Measurements from ENCODE around the gene GTPBP2.

Gene GTPBP2

GRCh38 chr6:43578748-43579147 lies 50.3 kb downstream of the GTPBP2 start:
- H2BK120ac ChIP-seq (ENCODE audit: low read depth, low read length), result no peak overlapping the region
- no peak overlapping the region for H3K23ac ChIP-seq (ENCODE audit: low read depth, low read length, poor library complexity)
- peaks cover 2% of the 10 kb centered on the region for H3K79me1 ChIP-seq (ENCODE audit: low read depth, low read length)
- no peak overlapping the region for H4K8ac ChIP-seq (ENCODE audit: low read depth, low read length)
- no peak overlapping the region for H3K18ac ChIP-seq (ENCODE audit: low read length)
- H2BK15ac ChIP-seq (ENCODE audit: low read length), result no peak overlapping the region
- H3K4ac ChIP-seq (ENCODE audit: low read length), result no peak overlapping the region
- no peak overlapping the region for H3K27ac ChIP-seq (replicated peaks; ENCODE audit: low read length)
- no peaks in the 10 kb centered on the region for H3K27me3 ChIP-seq (ENCODE audit: control insufficient read depth in 3 of 3, insufficient read depth in 3 of 3, low read depth in 1 of 3, low read length in 3 of 3)
- no peak for DNase-seq (ENCODE audit: low spot score)
- WGBS, 2 donors (ENCODE audit: extremely low coverage in 2 of 2, insufficient read length in 2 of 2, insufficient replicate concordance in 1 of 2), result no CpG with 5 or more reads among the region's 3 CpGs
- H2BK5ac ChIP-seq (ENCODE audit: low read length), result no peak overlapping the region
- H3K9ac ChIP-seq (ENCODE audit: low read depth, low read length, poor library complexity), result no peak overlapping the region
- no peak overlapping the region for H3K4me3 ChIP-seq (ENCODE audit: low read length in 2 of 2)
- H2BK12ac ChIP-seq (ENCODE audit: low read length), result no peak overlapping the region
- H3K4me1 ChIP-seq (ENCODE audit: control insufficient read depth in 2 of 2, insufficient read depth in 1 of 2, low read depth in 1 of 2, low read length in 2 of 2), result peaks cover 3 to 4% of the 10 kb centered on the region in 2 donors
- no peak overlapping the region for H2AK5ac ChIP-seq (ENCODE audit: low read depth, low read length)
- H2AFZ ChIP-seq (ENCODE audit: low read length), result no peak overlapping the region
- no peak overlapping the region for H3K4me2 ChIP-seq (ENCODE audit: insufficient read depth, low read length, poor library complexity, severe bottlenecking)
- peaks cover 0 to 6% of the 10 kb centered on the region in 2 donors for H3K9me3 ChIP-seq (replicated peaks in 1 of 2; ENCODE audit: control insufficient read depth in 2 of 2, insufficient read depth in 1 of 2, low read depth in 1 of 2, low read length in 2 of 2)
- H3K36me3 ChIP-seq (replicated peaks in 1 of 2; ENCODE audit: control insufficient read depth in 2 of 2, insufficient read depth in 2 of 2, low read length in 2 of 2), result peaks cover 5 to 43% of the 10 kb centered on the region in 2 donors
- H3K14ac ChIP-seq (ENCODE audit: low read length), result no peak overlapping the region
- H4K91ac ChIP-seq (ENCODE audit: low read depth, low read length, poor library complexity), result no peak overlapping the region

- Histone ChIP-seq H4K91ac (ENCODE audit: low read depth, low read length, poor library complexity) (no peak within 1 kb of the TSS), H2BK5ac (ENCODE audit: low read length) (peak within 1 kb of the TSS; percentile 88)
Measured at GRCh38 chr6:43575772-43576551, 53.1 kb downstream of the GTPBP2 start, which contains the start of the genes POLH and XPO5. POLH (plus strand) TSS chr6:43576185; CDS start chr6:43582320, 6,135 bp downstream. XPO5 (minus strand) TSS chr6:43576038; CDS start chr6:43575864, 174 bp downstream.

GRCh38 chr6:43575105-43575771 lies 53.8 kb downstream of the GTPBP2 start:
- H3K27ac ChIP-seq (replicated peaks; ENCODE audit: low read length), result peak overlapping the region; percentile 66
- H4K8ac ChIP-seq (ENCODE audit: low read depth, low read length), result no peak overlapping the region
- peak overlapping the region; percentile 88 for H2BK5ac ChIP-seq (ENCODE audit: low read length)
- no peak overlapping the region for H2BK12ac ChIP-seq (ENCODE audit: low read length)
- peak overlapping the region; percentile 94 for H3K23ac ChIP-seq (ENCODE audit: low read depth, low read length, poor library complexity)
- H3K4me3 ChIP-seq (ENCODE audit: low read length in 2 of 2), result peak overlapping the region; percentile 98 to 99
- peak overlapping the region; percentile 95 for H3K4me2 ChIP-seq (ENCODE audit: insufficient read depth, low read length, poor library complexity, severe bottlenecking)
- peak overlapping the region; percentile 99 for H3K18ac ChIP-seq (ENCODE audit: low read length)
- H2BK120ac ChIP-seq (ENCODE audit: low read depth, low read length), result no peak overlapping the region
- WGBS, 2 donors (ENCODE audit: extremely low coverage in 2 of 2, insufficient read length in 2 of 2, insufficient replicate concordance in 1 of 2), result no CpG with 5 or more reads among the region's 38 CpGs
- peak; percentile 46 for DNase-seq (ENCODE audit: low spot score)
- peaks cover 19 to 56% of the 10 kb centered on the region in 2 donors for H3K36me3 ChIP-seq (replicated peaks in 1 of 2; ENCODE audit: control insufficient read depth in 2 of 2, insufficient read depth in 2 of 2, low read length in 2 of 2)
- H3K27me3 ChIP-seq (ENCODE audit: control insufficient read depth in 3 of 3, insufficient read depth in 3 of 3, low read depth in 1 of 3, low read length in 3 of 3), result no peaks in the 10 kb centered on the region
- peaks cover 3% of the 10 kb centered on the region for H3K79me1 ChIP-seq (ENCODE audit: low read depth, low read length)
- H2BK15ac ChIP-seq (ENCODE audit: low read length), result peak overlapping the region; percentile 46
- H3K9ac ChIP-seq (ENCODE audit: low read depth, low read length, poor library complexity), result peak overlapping the region; percentile 98
- no peak overlapping the region for H3K4ac ChIP-seq (ENCODE audit: low read length)
- peaks cover 0 to 6% of the 10 kb centered on the region in 2 donors for H3K9me3 ChIP-seq (replicated peaks in 1 of 2; ENCODE audit: control insufficient read depth in 2 of 2, insufficient read depth in 1 of 2, low read depth in 1 of 2, low read length in 2 of 2)
- H2AFZ ChIP-seq (ENCODE audit: low read length), result peak overlapping the region; percentile 98
- peaks cover 3 to 4% of the 10 kb centered on the region in 2 donors for H3K4me1 ChIP-seq (ENCODE audit: control insufficient read depth in 2 of 2, insufficient read depth in 1 of 2, low read depth in 1 of 2, low read length in 2 of 2)
- H3K14ac ChIP-seq (ENCODE audit: low read length), result peak overlapping the region; percentile 25
- no peak overlapping the region for H4K91ac ChIP-seq (ENCODE audit: low read depth, low read length, poor library complexity)
- no peak overlapping the region for H2AK5ac ChIP-seq (ENCODE audit: low read depth, low read length)

More at GRCh38 chr6:43575772-43576551, 53.1 kb downstream of the GTPBP2 start, which contains the start of the genes POLH and XPO5:
- Histone ChIP-seq H2AFZ (ENCODE audit: low read length) (peak within 1 kb of the TSS; percentile 98), H2BK12ac (ENCODE audit: low read length) (no peak within 1 kb of the TSS), H3K4me2 (ENCODE audit: insufficient read depth, low read length, poor library complexity, severe bottlenecking) (peak within 1 kb of the TSS; percentile 95), H3K4ac (ENCODE audit: low read length) (no peak within 1 kb of the TSS), H3K36me3 (replicated peaks in 1 of 2; ENCODE audit: control insufficient read depth in 2 of 2, insufficient read depth in 2 of 2, low read length in 2 of 2) (peaks cover 16 to 49% of the 10 kb centered on the region in 2 donors), H3K4me1 (ENCODE audit: control insufficient read depth in 2 of 2, insufficient read depth in 1 of 2, low read depth in 1 of 2, low read length in 2 of 2) (peaks cover 3 to 4% of the 10 kb centered on the region in 2 donors), H3K27ac (replicated peaks; ENCODE audit: low read length) (peak within 1 kb of the TSS; percentile 67), H2BK120ac (ENCODE audit: low read depth, low read length) (no peak within 1 kb of the TSS), H3K4me3 (ENCODE audit: low read length in 2 of 2) (peak within 1 kb of the TSS; percentile 98 to 99), H3K18ac (ENCODE audit: low read length) (peak within 1 kb of the TSS; percentile 99), H2AK5ac (ENCODE audit: low read depth, low read length) (no peak within 1 kb of the TSS), H3K9ac (ENCODE audit: low read depth, low read length, poor library complexity) (peak within 1 kb of the TSS; percentile 98), H3K9me3 (replicated peaks in 1 of 2; ENCODE audit: control insufficient read depth in 2 of 2, insufficient read depth in 1 of 2, low read depth in 1 of 2, low read length in 2 of 2) (peaks cover 0 to 6% of the 10 kb centered on the region in 2 donors), H3K79me1 (ENCODE audit: low read depth, low read length) (peaks cover 3% of the 10 kb centered on the region), H3K23ac (ENCODE audit: low read depth, low read length, poor library complexity) (peak within 1 kb of the TSS; percentile 94), H3K27me3 (ENCODE audit: control insufficient read depth in 3 of 3, insufficient read depth in 3 of 3, low read depth in 1 of 3, low read length in 3 of 3) (no peaks in the 10 kb centered on the region), H2BK15ac (ENCODE audit: low read length) (peak within 1 kb of the TSS; percentile 46), H4K8ac (ENCODE audit: low read depth, low read length) (no peak within 1 kb of the TSS), H3K14ac (ENCODE audit: low read length) (peak within 1 kb of the TSS; percentile 79)
- no CpG with 5 or more reads among the region's 76 CpGs for WGBS, 2 donors (ENCODE audit: extremely low coverage in 2 of 2, insufficient read length in 2 of 2, insufficient replicate concordance in 1 of 2)
- peak; percentile 91 for DNase-seq (ENCODE audit: low spot score)

- no peak overlapping the region for H2BK15ac ChIP-seq (ENCODE audit: low read length)
- H3K4me2 ChIP-seq (ENCODE audit: insufficient read depth, low read length, poor library complexity, severe bottlenecking), result no peak overlapping the region
- no peak overlapping the region for H4K8ac ChIP-seq (ENCODE audit: low read depth, low read length)
- peaks cover 3 to 4% of the 10 kb centered on the region in 2 donors for H3K4me1 ChIP-seq (ENCODE audit: control insufficient read depth in 2 of 2, insufficient read depth in 1 of 2, low read depth in 1 of 2, low read length in 2 of 2)
- H2AK5ac ChIP-seq (ENCODE audit: low read depth, low read length), result no peak overlapping the region
- no peak overlapping the region for H3K27ac ChIP-seq (replicated peaks; ENCODE audit: low read length)
- H3K4ac ChIP-seq (ENCODE audit: low read length), result no peak overlapping the region
- H3K27me3 ChIP-seq (ENCODE audit: control insufficient read depth in 3 of 3, insufficient read depth in 3 of 3, low read depth in 1 of 3, low read length in 3 of 3), result no peaks in the 10 kb centered on the region
- H3K9ac ChIP-seq (ENCODE audit: low read depth, low read length, poor library complexity), result no peak overlapping the region
- H3K18ac ChIP-seq (ENCODE audit: low read length), result no peak overlapping the region
- H3K4me3 ChIP-seq (ENCODE audit: low read length in 2 of 2), result no peak overlapping the region
- no peaks in the 10 kb centered on the region for H3K9me3 ChIP-seq (replicated peaks in 1 of 2; ENCODE audit: control insufficient read depth in 2 of 2, insufficient read depth in 1 of 2, low read depth in 1 of 2, low read length in 2 of 2)
- no peak overlapping the region for H4K91ac ChIP-seq (ENCODE audit: low read depth, low read length, poor library complexity)
- H3K36me3 ChIP-seq (replicated peaks in 1 of 2; ENCODE audit: control insufficient read depth in 2 of 2, insufficient read depth in 2 of 2, low read length in 2 of 2), result peaks cover 24 to 61% of the 10 kb centered on the region in 2 donors
- H3K79me1 ChIP-seq (ENCODE audit: low read depth, low read length), result peaks cover 3% of the 10 kb centered on the region
- DNase-seq (ENCODE audit: low spot score), result no peak
- no peak overlapping the region for H3K14ac ChIP-seq (ENCODE audit: low read length)
- no peak overlapping the region for H2BK120ac ChIP-seq (ENCODE audit: low read depth, low read length)
- H3K23ac ChIP-seq (ENCODE audit: low read depth, low read length, poor library complexity), result no peak overlapping the region
- H2BK12ac ChIP-seq (ENCODE audit: low read length), result no peak overlapping the region
- WGBS, 2 donors (ENCODE audit: extremely low coverage in 2 of 2, insufficient read length in 2 of 2, insufficient replicate concordance in 1 of 2), result no CpG with 5 or more reads among the region's 4 CpGs
- no peak overlapping the region for H2BK5ac ChIP-seq (ENCODE audit: low read length)
- no peak overlapping the region for H2AFZ ChIP-seq (ENCODE audit: low read length)
Measured at GRCh38 chr6:43572015-43572414, 57.0 kb downstream of the GTPBP2 start.

Measured in neuronal stem cell (in vitro differentiated cells).